ENCODE measurements around the gene TLCD1. TPM values are rescaled to one million over a fixed set of nuclear protein-coding genes. Genes with fewer than 3 reads are reported as not detected.
"Not testable (repeated sequence)": the region's sequence is repeated elsewhere in the genome, so short reads cannot be mapped to it uniquely, and the experiment has no call there.

The TLCD1 gene
- total RNA-seq, 1 donor from 2014 or later = 8.2 TPM

- Mint-ChIP-seq H3K27ac (ENCODE audit: unreplicated experiment) (peak overlapping the region; percentile 29), H3K36me3 (ENCODE audit: unreplicated experiment) (peaks cover 4% of the 10 kb centered on the region), H3K9me3 (ENCODE audit: unreplicated experiment) (peaks cover 12% of the 10 kb centered on the region), H3K4me3 (ENCODE audit: unreplicated experiment) (peak overlapping the region; percentile 28), H3K4me1 (ENCODE audit: low read depth, unreplicated experiment) (peaks cover 11% of the 10 kb centered on the region), H3K27me3 (ENCODE audit: unreplicated experiment) (peaks cover 5% of the 10 kb centered on the region)
- no peak for TF ChIP-seq CTCF (IDR thresholded peaks at IDR 0.05; ENCODE audit: partially characterized antibody, unreplicated experiment)
- DNase-seq = no peak
Measured at GRCh38 chr17:28738680-28739384, 12.8 kb upstream of the TLCD1 start.

GRCh38 chr17:28737770-28738679, 12.0 kb upstream of the TLCD1 start:
- TF ChIP-seq CTCF (IDR thresholded peaks at IDR 0.05; ENCODE audit: partially characterized antibody, unreplicated experiment) = no peak
- peaks cover 10% of the 10 kb centered on the region for H3K9me3 Mint-ChIP-seq (ENCODE audit: unreplicated experiment)
- DNase-seq = no peak
- H3K27ac Mint-ChIP-seq (ENCODE audit: unreplicated experiment) = no peak overlapping the region
- H3K4me1 Mint-ChIP-seq (ENCODE audit: low read depth, unreplicated experiment) = peaks cover 11% of the 10 kb centered on the region
- peaks cover 3% of the 10 kb centered on the region for H3K27me3 Mint-ChIP-seq (ENCODE audit: unreplicated experiment)
- peaks cover 4% of the 10 kb centered on the region for H3K36me3 Mint-ChIP-seq (ENCODE audit: unreplicated experiment)
- H3K4me3 Mint-ChIP-seq (ENCODE audit: unreplicated experiment) = no peak overlapping the region

DNA sequence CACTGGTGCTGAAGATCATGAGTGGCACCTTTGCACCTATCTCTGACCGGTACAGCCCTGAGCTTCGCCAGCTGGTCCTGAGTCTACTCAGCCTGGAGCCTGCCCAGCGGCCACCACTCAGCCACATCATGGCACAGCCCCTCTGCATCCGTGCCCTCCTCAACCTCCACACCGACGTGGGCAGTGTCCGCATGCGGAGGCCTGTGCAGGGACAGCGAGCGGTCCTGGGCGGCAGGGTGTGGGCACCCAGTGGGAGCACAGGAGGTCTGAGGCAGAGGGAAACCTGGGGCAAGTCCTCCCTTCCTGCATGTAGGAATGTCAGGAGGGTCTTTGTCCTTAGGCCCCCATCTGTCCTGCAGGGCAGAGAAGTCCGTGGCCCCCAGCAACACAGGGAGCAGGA, 11.3 kb upstream of the TLCD1 start:
- Mint-ChIP-seq H3K27ac (ENCODE audit: unreplicated experiment) (no peak overlapping the region), H3K27me3 (ENCODE audit: unreplicated experiment) (peaks cover 2% of the 10 kb centered on the region), H3K4me3 (ENCODE audit: unreplicated experiment) (no peak overlapping the region), H3K4me1 (ENCODE audit: low read depth, unreplicated experiment) (peaks cover 11% of the 10 kb centered on the region), H3K9me3 (ENCODE audit: unreplicated experiment) (peaks cover 7% of the 10 kb centered on the region), H3K36me3 (ENCODE audit: unreplicated experiment) (peaks cover 4% of the 10 kb centered on the region)
- DNase-seq = no peak
- no peak for TF ChIP-seq CTCF (IDR thresholded peaks at IDR 0.05; ENCODE audit: partially characterized antibody, unreplicated experiment)

GRCh38 chr17:28735913-28736769, 10.1 kb upstream of the TLCD1 start:
- H3K9me3 Mint-ChIP-seq (ENCODE audit: unreplicated experiment); H3K4me3 Mint-ChIP-seq (ENCODE audit: unreplicated experiment); H3K36me3 Mint-ChIP-seq (ENCODE audit: unreplicated experiment); DNase-seq; H3K27me3 Mint-ChIP-seq (ENCODE audit: unreplicated experiment); H3K27ac Mint-ChIP-seq (ENCODE audit: unreplicated experiment); H3K4me1 Mint-ChIP-seq (ENCODE audit: low read depth, unreplicated experiment): not testable (repeated sequence)

GRCh38 chr17:28735242-28735722, 9.2 kb upstream of the TLCD1 start:
- TF ChIP-seq CTCF (IDR thresholded peaks at IDR 0.05; ENCODE audit: partially characterized antibody, unreplicated experiment) = no peak
- peaks cover 2% of the 10 kb centered on the region for H3K4me1 Mint-ChIP-seq (ENCODE audit: low read depth, unreplicated experiment)
- H3K4me3 Mint-ChIP-seq (ENCODE audit: unreplicated experiment) = no peak overlapping the region
- H3K27ac Mint-ChIP-seq (ENCODE audit: unreplicated experiment) = no peak overlapping the region
- H3K36me3 Mint-ChIP-seq (ENCODE audit: unreplicated experiment) = peaks cover 4% of the 10 kb centered on the region
- peaks cover 7% of the 10 kb centered on the region for H3K9me3 Mint-ChIP-seq (ENCODE audit: unreplicated experiment)
- H3K27me3 Mint-ChIP-seq (ENCODE audit: unreplicated experiment) = peaks cover 2% of the 10 kb centered on the region
- no peak for DNase-seq

Data from glutamatergic neuron (in vitro differentiated cells).